Epithelial cell of esophagus (primary cell): ENCODE measurements around the gene ZNF433.
"Not testable (repeated sequence)": the region's sequence is repeated elsewhere in the genome, so short reads cannot be mapped to it uniquely, and the experiment has no call there.

Source experiments
- DNase-seq: peaks from one replicate; pipeline ENCODE4 v3.0.0; 2010; ENCODE audit warnings: low read depth
- H3K4me3 ChIP-seq: 2 replicates; pipeline ENCODE4 v1.5.1; 2011; ENCODE audit warnings: mild to moderate bottlenecking, low read length, control low read depth
- TF ChIP-seq, protein P1 (sequence below): IDR thresholded peaks from 2 replicates; pipeline ENCODE4 v1.5.1; 2011; ENCODE audit warnings: low read depth, mild to moderate bottlenecking, low read length, control low read depth, inconsistent platforms; ENCODE audit not compliant: insufficient read depth; ENCODE audit errors: missing control alignments

The ZNF433 gene

DNA sequence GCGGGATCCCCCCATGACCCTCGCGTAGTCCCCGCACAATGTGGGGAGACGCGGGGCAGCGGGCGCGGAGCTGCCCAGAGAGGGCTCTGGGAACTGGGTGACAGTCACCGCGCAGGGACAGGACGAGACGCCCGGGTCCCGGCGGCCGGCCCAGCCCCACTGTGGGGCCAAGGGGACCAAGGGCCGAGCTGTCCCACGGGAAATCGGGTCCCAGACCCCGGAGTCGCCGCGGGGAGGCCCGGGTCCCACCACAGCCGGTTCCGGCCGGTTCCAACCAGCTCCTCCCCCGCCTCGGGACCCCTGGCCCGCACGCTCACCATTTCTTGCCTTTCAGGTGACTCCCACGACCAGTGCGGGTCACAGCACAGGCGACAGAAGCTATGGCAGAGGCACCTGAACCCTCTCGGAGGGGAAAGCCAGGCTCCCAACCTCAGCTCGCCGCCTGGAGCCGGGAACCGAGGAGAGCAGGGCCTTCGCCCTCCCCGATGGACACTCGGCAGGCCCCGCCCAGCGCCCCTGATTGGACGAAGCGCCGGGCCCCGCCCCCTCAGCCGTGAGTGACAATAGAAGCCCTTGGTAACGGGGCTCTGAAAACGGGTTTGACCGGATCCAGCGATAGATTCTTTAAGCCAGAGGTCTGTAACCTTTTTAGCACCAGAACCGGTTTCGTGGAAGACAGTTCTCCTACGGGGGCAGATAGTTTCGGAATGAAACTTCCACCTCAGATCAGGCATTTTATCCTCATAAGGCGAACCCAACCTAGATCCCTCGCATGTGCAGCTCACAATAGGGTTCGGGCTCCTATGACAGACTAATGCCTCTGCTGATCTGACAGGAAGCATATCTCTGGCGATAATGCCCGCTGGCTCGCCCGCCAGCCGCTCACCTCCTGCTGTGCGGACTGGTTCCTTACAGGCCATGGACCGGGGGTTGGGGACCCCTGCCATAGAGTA, at the start of gene ZNF433:
TSS of gene ZNF433 (minus strand) at position 460 of the 953 bp plus-strand sequence. CDS start at position 320, 140 bp downstream.
- H3K4me3 ChIP-seq, result peak within 1 kb of the TSS; percentile 85
- DNase-seq, result peak; percentile 90
- TF ChIP-seq, protein P1, sequence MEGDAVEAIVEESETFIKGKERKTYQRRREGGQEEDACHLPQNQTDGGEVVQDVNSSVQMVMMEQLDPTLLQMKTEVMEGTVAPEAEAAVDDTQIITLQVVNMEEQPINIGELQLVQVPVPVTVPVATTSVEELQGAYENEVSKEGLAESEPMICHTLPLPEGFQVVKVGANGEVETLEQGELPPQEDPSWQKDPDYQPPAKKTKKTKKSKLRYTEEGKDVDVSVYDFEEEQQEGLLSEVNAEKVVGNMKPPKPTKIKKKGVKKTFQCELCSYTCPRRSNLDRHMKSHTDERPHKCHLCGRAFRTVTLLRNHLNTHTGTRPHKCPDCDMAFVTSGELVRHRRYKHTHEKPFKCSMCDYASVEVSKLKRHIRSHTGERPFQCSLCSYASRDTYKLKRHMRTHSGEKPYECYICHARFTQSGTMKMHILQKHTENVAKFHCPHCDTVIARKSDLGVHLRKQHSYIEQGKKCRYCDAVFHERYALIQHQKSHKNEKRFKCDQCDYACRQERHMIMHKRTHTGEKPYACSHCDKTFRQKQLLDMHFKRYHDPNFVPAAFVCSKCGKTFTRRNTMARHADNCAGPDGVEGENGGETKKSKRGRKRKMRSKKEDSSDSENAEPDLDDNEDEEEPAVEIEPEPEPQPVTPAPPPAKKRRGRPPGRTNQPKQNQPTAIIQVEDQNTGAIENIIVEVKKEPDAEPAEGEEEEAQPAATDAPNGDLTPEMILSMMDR, result no peak

DNA sequence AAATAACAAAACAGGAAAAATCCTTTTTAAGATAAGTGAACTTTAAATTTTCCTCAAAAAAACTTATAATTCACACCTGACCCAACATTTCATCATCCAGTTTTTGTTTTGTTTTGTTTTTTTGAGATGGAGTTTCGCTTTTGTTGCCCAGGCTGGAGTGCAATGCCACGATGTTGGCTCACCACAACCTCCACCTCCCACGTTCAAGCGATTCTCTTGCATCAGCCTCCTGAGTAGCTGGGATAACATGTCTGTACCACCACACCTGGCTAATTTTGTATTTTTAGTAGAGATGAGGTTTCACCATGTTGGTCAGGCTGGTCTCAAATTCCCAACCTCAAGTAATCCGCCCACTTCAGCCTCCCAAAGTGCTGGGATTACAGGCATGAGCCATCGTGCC, 47.9 kb upstream of the ZNF433 start:
- H3K4me3 ChIP-seq, DNase-seq: not testable (repeated sequence)

- TF ChIP-seq, protein P1, result no peak
- H3K4me3 ChIP-seq, result no peak overlapping the region
Observed at GRCh38 chr19:12077375-12077774, 41.9 kb upstream of the ZNF433 start.

DNA sequence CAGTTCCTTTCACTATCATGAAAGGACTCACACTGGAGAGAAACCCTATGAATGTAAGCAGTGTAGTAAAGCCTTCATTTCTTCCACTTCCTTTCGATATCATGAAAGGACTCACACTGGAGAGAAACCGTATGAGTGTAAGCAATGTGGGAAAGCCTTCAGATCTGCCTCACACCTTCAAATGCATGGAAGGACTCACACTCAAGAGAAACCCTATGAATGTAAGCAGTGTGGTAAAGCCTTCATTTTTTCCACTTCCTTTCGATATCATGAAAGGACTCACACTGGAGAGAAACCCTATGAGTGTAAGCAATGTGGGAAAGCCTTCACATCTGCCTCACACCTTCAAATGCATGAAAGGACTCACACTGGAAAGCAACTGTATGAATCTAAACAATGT, 40.9 kb upstream of the ZNF433 start:
- DNase-seq, H3K4me3 ChIP-seq: not testable (repeated sequence)

More at GRCh38 chr19:12077375-12077774, 41.9 kb upstream of the ZNF433 start:
- DNase-seq, result no peak

DNA sequence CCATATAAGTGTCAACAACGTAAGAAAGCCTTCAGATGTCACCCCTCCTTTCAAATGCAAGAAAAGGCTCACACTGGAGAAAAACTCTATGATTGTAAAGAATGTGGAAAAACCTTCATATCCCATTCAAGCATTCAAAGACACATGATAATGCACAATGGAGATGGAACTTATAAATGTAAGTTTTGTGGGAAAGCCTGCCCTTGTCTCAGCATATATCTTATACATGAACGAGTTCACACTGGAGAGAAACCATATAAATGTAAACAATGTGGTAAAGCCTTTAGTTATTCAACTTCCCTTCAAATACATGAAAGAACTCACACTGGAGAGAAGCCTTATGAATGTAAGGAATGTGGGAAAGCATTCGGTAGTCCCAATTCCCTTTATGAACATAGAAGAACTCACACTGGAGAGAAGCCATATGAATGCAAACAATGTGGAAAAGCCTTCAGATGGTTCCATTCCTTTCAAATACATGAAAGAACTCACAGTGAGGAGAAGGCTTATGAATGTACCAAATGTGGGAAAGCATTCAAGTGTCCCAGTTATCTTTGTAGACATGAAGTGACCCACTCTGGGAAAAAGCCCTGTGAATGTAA, 40.2 kb upstream of the ZNF433 start:
- DNase-seq, result no peak
- TF ChIP-seq, protein P1, result no peak
- H3K4me3 ChIP-seq, result no peak overlapping the region

DNA sequence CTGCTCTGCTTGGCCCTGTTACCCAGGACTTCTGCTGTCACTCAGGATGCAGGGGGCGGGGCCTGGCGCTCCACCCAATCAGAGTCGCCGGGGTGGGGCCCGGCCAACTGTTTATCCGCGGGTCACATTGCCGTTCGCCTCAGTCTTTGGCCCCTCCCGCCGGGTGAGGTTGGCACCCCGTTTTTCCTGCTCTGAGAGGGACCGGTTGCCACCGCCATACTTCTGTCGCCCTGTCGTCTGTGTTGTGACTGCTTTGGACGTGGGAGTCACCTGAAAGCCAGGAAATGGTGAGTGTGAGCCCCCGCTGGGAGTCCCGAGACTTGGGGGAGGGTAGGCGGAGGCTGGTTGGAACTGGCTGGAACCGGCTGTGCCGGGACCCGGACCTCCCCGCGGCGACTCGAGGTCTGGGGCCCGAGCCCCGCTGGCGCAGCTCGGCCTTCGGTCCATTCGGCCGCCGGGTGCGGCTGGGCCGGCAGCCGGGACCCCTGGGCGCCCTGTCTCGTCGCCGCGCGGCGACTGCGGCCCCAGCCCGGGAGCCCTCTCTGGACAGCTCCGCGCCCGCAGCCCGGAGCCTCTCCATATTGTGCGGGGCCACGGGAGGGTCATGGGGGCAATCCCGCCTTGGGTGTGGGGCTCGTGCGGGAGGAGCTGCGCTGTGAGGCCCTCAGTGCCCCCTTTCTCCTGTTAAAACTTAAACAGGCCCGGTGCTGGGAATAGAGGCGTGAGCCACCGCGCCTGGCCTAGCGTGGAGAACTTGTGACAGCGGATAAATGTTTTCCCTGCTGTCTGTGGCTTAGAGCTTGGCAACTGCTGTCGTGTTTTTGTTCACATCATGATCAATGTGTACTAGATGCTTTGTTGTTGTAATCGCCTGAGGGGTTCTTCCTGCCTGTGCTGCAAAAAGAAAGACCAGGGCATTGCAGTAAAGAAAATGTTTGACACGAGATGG, 29.4 kb upstream of the ZNF433 start, which contains the start of gene ZNF844:
TSS of gene ZNF844 (plus strand) at position 142 of the 949 bp plus-strand sequence. CDS start at position 285, 143 bp downstream.
- TF ChIP-seq, protein P1, result no peak
- peak within 1 kb of the TSS; percentile 57 for H3K4me3 ChIP-seq
- peak; percentile 60 for DNase-seq

- no peak overlapping the region for H3K4me3 ChIP-seq
- DNase-seq, result peak; percentile 52
- TF ChIP-seq, protein P1, result no peak
Observed at GRCh38 chr19:12055784-12056183, 20.3 kb upstream of the ZNF433 start.
